ENCODE measurements around the gene UGP2.
A peak's percentile ranks its signal among the peaks of the same experiment; 100 is the strongest.
"Not testable (repeated sequence)": the region's sequence is repeated elsewhere in the genome, so short reads cannot be mapped to it uniquely, and the experiment has no call there.

The UGP2 gene

GRCh38 chr2:63841254-63842022, at the start of gene UGP2:
Gene UGP2, plus strand, starts transcription at chr2:63841896. Its CDS starts 290 bp downstream, at chr2:63842186.
- peak; percentile 62 for DNase-seq (ENCODE audit: low read depth, low spot score)

- no peak for DNase-seq (ENCODE audit: low read depth, low spot score)
These were observed 49.2 kb upstream of the UGP2 start for GRCh38 chr2:63792530-63792929.

GRCh38 chr2:63796366-63796765, 45.3 kb upstream of the UGP2 start:
- DNase-seq (ENCODE audit: low read depth, low spot score), result no peak

- DNase-seq (ENCODE audit: low read depth, low spot score), result no peak
These were observed 44.9 kb upstream of the UGP2 start for GRCh38 chr2:63796796-63797195.

- no peak for DNase-seq (ENCODE audit: low read depth, low spot score)
These were observed 40.2 kb upstream of the UGP2 start for GRCh38 chr2:63801455-63801854.

GRCh38 chr2:63805412-63805811, 36.3 kb upstream of the UGP2 start:
- no peak for DNase-seq (ENCODE audit: low read depth, low spot score)

GRCh38 chr2:63808036-63808435, 33.7 kb upstream of the UGP2 start:
- DNase-seq (ENCODE audit: low read depth, low spot score), result not testable (repeated sequence)

- DNase-seq (ENCODE audit: low read depth, low spot score), result not testable (repeated sequence)
These were observed 32.8 kb upstream of the UGP2 start for GRCh38 chr2:63808911-63809310.

GRCh38 chr2:63811063-63811462, 30.6 kb upstream of the UGP2 start:
- DNase-seq (ENCODE audit: low read depth, low spot score), result no peak

- DNase-seq (ENCODE audit: low read depth, low spot score), result not testable (repeated sequence)
These were observed 29.8 kb upstream of the UGP2 start for GRCh38 chr2:63811870-63812269.

GRCh38 chr2:63814114-63814513, 27.6 kb upstream of the UGP2 start:
- DNase-seq (ENCODE audit: low read depth, low spot score), result no peak

GRCh38 chr2:63817382-63817781, 24.3 kb upstream of the UGP2 start:
- DNase-seq (ENCODE audit: low read depth, low spot score), result no peak

GRCh38 chr2:63818271-63818670, 23.4 kb upstream of the UGP2 start:
- no peak for DNase-seq (ENCODE audit: low read depth, low spot score)

GRCh38 chr2:63819256-63819655, 22.4 kb upstream of the UGP2 start:
- no peak for DNase-seq (ENCODE audit: low read depth, low spot score)

GRCh38 chr2:63819765-63820717, 21.7 kb upstream of the UGP2 start:
- DNase-seq (ENCODE audit: low read depth, low spot score), result no peak

- DNase-seq (ENCODE audit: low read depth, low spot score), result no peak
These were observed 20.7 kb upstream of the UGP2 start for GRCh38 chr2:63820969-63821368.

- DNase-seq (ENCODE audit: low read depth, low spot score), result no peak
These were observed 20.3 kb upstream of the UGP2 start for GRCh38 chr2:63821396-63821795.

GRCh38 chr2:63822478-63822877, 19.2 kb upstream of the UGP2 start:
- no peak for DNase-seq (ENCODE audit: low read depth, low spot score)

- no peak for DNase-seq (ENCODE audit: low read depth, low spot score)
These were observed 13.9 kb upstream of the UGP2 start for GRCh38 chr2:63827749-63828148.

GRCh38 chr2:63831176-63831575, 10.5 kb upstream of the UGP2 start:
- DNase-seq (ENCODE audit: low read depth, low spot score), result no peak

GRCh38 chr2:63834401-63834800, 7.3 kb upstream of the UGP2 start:
- DNase-seq (ENCODE audit: low read depth, low spot score), result no peak

GRCh38 chr2:63837036-63837594, 4.6 kb upstream of the UGP2 start:
- no peak for DNase-seq (ENCODE audit: low read depth, low spot score)

All from activated naive CD8-positive, alpha-beta T cell treated with anti-CD3 and anti-CD28 coated beads, Interleukin-2, amount 50 U/mL, for 16 hours (primary cell).